Sigmoid colon (tissue), 7 donors: Measurements from ENCODE around the gene FOXI3. TPM values are rescaled to one million over a fixed set of nuclear protein-coding genes. Genes with fewer than 3 reads are reported as not detected.

Experiments
- DNase-seq: peaks from one replicate; pipeline ENCODE4 v3.0.0-alpha.2; 2019
- H3K27ac ChIP-seq, 4 donors: fragments of 200-600 bp; sonication (generic); one replicate each; pipeline ENCODE4 v1.5.1; 2016 to 2019; ENCODE audit warnings: mild to moderate bottlenecking in 1 of 4
- H3K27me3 ChIP-seq, 3 donors: fragments of 200-600 bp; sonication (generic); one replicate each; pipeline ENCODE4 v1.5.1; 2019; ENCODE audit warnings: mild to moderate bottlenecking in 1 of 3
- H3K36me3 ChIP-seq, 4 donors: fragments of 200-600 bp; sonication (generic); one replicate each; pipeline ENCODE4 v1.5.1; 2016 to 2019
- H3K4me1 ChIP-seq, 4 donors: fragments of 200-600 bp; sonication (generic); one replicate each; pipeline ENCODE4 v1.5.1; 2017 to 2019
- H3K4me3 ChIP-seq, 4 donors: fragments of 200-600 bp; sonication (generic); one replicate each; pipeline ENCODE4 v1.5.1; 2017 to 2019; ENCODE audit warnings: mild to moderate bottlenecking in 2 of 4, moderate library complexity in 1 of 4
- H3K9me3 ChIP-seq, 4 donors: fragments of 200-600 bp in 3 of 4; sonication (generic) in 3 of 4; one replicate each; pipeline versions ENCODE4 v1.5.1 to v1.6.1; 2013 to 2019
- CTCF ChIP-seq, 4 experiments: fragments of 450-650 bp in 3 of 4; fragments of 200-600 bp in 1 of 4; IDR thresholded peaks; one replicate each; pipeline ENCODE4 v1.5.1; 2016 to 2019; ENCODE audit warnings: antibody characterized with exemption in 4 of 4, mild to moderate bottlenecking in 3 of 4, moderate library complexity in 2 of 4
- EP300 ChIP-seq, 4 donors: sonication (generic); formaldehyde crosslinking; IDR thresholded peaks; one replicate each; pipeline ENCODE4 v1.6.1; 2017; ENCODE audit warnings: antibody characterized with exemption in 4 of 4
- POLR2A ChIP-seq, 2 donors: fragments of 450-650 bp; IDR thresholded peaks; one replicate each; pipeline ENCODE4 v1.6.1; 2016; ENCODE audit warnings: antibody characterized with exemption in 2 of 2, mild to moderate bottlenecking in 2 of 2, moderate library complexity in 2 of 2
- POLR2AphosphoS5 ChIP-seq, 4 donors: sonication (generic); formaldehyde crosslinking; IDR thresholded peaks; one replicate each; pipeline ENCODE4 v1.6.1; 2017; ENCODE audit warnings: antibody characterized with exemption in 4 of 4
- WGBS, 2 donors: extraction: QIAGEN DNeasy Blood & Tissue Kit; methylation state at CpG; one replicate each; pipeline ENCODE4 v1.1.7; 2013; 5-methylcytosine and 5-hydroxymethylcytosine counted together
- intact Hi-C: fragments of 100-400 bp; cut with DNase I; formaldehyde crosslinking; loops from one replicate; pipeline ENCODE4 v1.15.1; 2023
- polyA plus RNA-seq, 3 donors: library from polyadenylated mRNA; stranded (reverse); fragments of 200-250 nt; gene quantifications; one replicate each; pipeline ENCODE4 v1.2.3, GENCODE V29; 2013
- total RNA-seq, 4 donors: library from RNA; depleted of rRNA; stranded (reverse); fragments of >200 nt; gene quantifications; one replicate each; pipeline ENCODE4 v1.1.0, GENCODE V29; 2016
- donor health status: healthy with polysubstance abuse.
- donor health status: Bipolar disorder and iron deficiency.
- donor health status: healthy.

FOXI3 gene
- total RNA-seq, result not detected
- polyA plus RNA-seq, result not detected

- Histone ChIP-seq H3K27ac (no peak within 1 kb of the TSS), H3K4me1 (peaks cover 0 to 16% (median 10%) of the 10 kb centered on the region in 4 donors), H3K9me3 (no peaks in the 10 kb centered on the region), H3K36me3 (no peaks in the 10 kb centered on the region), H3K4me3 (peak within 1 kb of the TSS in 3 of 4 donors; percentile 26 to 45 (median 42)), H3K27me3 (peaks cover 28 to 92% (median 66%) of the 10 kb centered on the region in 3 donors)
- DNase-seq, result peak; percentile 26
- intact Hi-C loops, result no loop called here
- 1% methylated on average over 48 of the region's 48 CpGs for WGBS, 2 donors
- TF ChIP-seq EP300 (IDR thresholded peaks at IDR 0.05), result no peak
- TF ChIP-seq POLR2A (IDR thresholded peaks at IDR 0.05), result no peak
- no peak for TF ChIP-seq CTCF (IDR thresholded peaks at IDR 0.05)
- TF ChIP-seq POLR2AphosphoS5 (IDR thresholded peaks at IDR 0.05), result no peak
Observed at GRCh38 chr2:88452565-88452905, at the start of gene FOXI3. Gene FOXI3, minus strand, starts transcription at chr2:88452693. Its CDS starts 158 bp downstream, at chr2:88452535.

GRCh38 chr2:88500691-88501090, 48.2 kb upstream of the FOXI3 start:
- Histone ChIP-seq H3K27ac (no peak overlapping the region), H3K4me1 (no peaks in the 10 kb centered on the region), H3K27me3 (no peaks in the 10 kb centered on the region), H3K9me3 (no peaks in the 10 kb centered on the region), H3K4me3 (no peak overlapping the region), H3K36me3 (no peaks in the 10 kb centered on the region)
- DNase-seq, result no peak
- no peak for TF ChIP-seq EP300 (IDR thresholded peaks at IDR 0.05)
- no peak for TF ChIP-seq CTCF (IDR thresholded peaks at IDR 0.05)
- no peak for TF ChIP-seq POLR2A (IDR thresholded peaks at IDR 0.05)
- TF ChIP-seq POLR2AphosphoS5 (IDR thresholded peaks at IDR 0.05), result no peak
- 88 to 93% methylated on average over 2 of the region's 2 CpGs for WGBS, 2 donors
- intact Hi-C loops, result no loop called here

- no peaks in the 10 kb centered on the region for H3K9me3 ChIP-seq
- no peak for DNase-seq
- H3K27ac ChIP-seq, result no peak overlapping the region
- WGBS, 2 donors, result 19 to 20% methylated on average over 1 of the region's 1 CpG
- H3K4me3 ChIP-seq, result no peak overlapping the region
- no peaks in the 10 kb centered on the region for H3K4me1 ChIP-seq
- no peaks in the 10 kb centered on the region for H3K27me3 ChIP-seq
- TF ChIP-seq EP300 (IDR thresholded peaks at IDR 0.05), result no peak
- TF ChIP-seq POLR2AphosphoS5 (IDR thresholded peaks at IDR 0.05), result no peak
- TF ChIP-seq CTCF (IDR thresholded peaks at IDR 0.05), result no peak
- no peaks in the 10 kb centered on the region for H3K36me3 ChIP-seq
- intact Hi-C loops, result no loop called here
Observed at GRCh38 chr2:88499204-88499603, 46.7 kb upstream of the FOXI3 start.

GRCh38 chr2:88493481-88493880, 41.0 kb upstream of the FOXI3 start:
- Histone ChIP-seq H3K9me3 (no peaks in the 10 kb centered on the region), H3K4me3 (no peak overlapping the region), H3K27me3 (no peaks in the 10 kb centered on the region), H3K27ac (no peak overlapping the region), H3K36me3 (no peaks in the 10 kb centered on the region), H3K4me1 (no peaks in the 10 kb centered on the region)
- intact Hi-C loops, result no loop called here
- 26 to 42% methylated on average over 4 of the region's 4 CpGs for WGBS, 2 donors
- DNase-seq, result no peak
- TF ChIP-seq EP300 (IDR thresholded peaks at IDR 0.05), result no peak
- TF ChIP-seq POLR2AphosphoS5 (IDR thresholded peaks at IDR 0.05), result no peak
- TF ChIP-seq POLR2A (IDR thresholded peaks at IDR 0.05), result no peak
- no peak for TF ChIP-seq CTCF (IDR thresholded peaks at IDR 0.05)

- TF ChIP-seq CTCF (IDR thresholded peaks at IDR 0.05) (no peak), EP300 (IDR thresholded peaks at IDR 0.05) (no peak), POLR2AphosphoS5 (IDR thresholded peaks at IDR 0.05) (no peak), POLR2A (IDR thresholded peaks at IDR 0.05) (no peak)
- no peaks in the 10 kb centered on the region for H3K4me1 ChIP-seq
- H3K27me3 ChIP-seq, result no peaks in the 10 kb centered on the region
- no peaks in the 10 kb centered on the region for H3K36me3 ChIP-seq
- no peak for DNase-seq
- intact Hi-C loops, result no loop called here
- H3K9me3 ChIP-seq, result no peaks in the 10 kb centered on the region
- WGBS, 2 donors, result 75 to 77% methylated on average over 4 of the region's 4 CpGs
- no peak overlapping the region for H3K4me3 ChIP-seq
- H3K27ac ChIP-seq, result no peak overlapping the region
Observed at GRCh38 chr2:88492002-88492401, 39.5 kb upstream of the FOXI3 start.
